Fibroblast of skin of scalp (primary cell): ENCODE measurements around the gene PDE4A.
"Not testable (repeated sequence)": the region's sequence is repeated elsewhere in the genome, so short reads cannot be mapped to it uniquely, and the experiment has no call there.

Experiments
- DNase-seq: peaks from one replicate; pipeline ENCODE4 v3.0.0-alpha.2; 2013

PDE4A gene

DNA sequence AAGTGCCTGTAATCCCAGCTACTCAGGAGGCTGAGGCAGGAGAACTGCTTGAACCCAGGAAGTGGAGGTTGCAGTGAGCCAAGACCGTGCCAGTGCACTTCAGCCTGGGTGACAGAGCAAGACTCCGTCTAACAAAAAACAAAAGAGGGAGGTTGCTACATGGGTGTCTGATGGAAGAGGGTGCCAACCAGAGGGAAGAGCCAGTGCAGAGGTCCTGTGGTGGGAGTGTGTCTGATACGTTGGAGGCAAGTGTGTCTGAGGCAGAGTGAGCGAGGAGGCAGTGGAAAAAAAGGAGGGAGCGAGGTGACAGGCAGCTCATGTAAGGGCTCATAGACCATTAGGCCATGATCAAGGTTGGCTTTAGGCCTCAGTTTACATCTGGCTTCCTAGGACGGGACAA is 6.8 kb downstream of the PDE4A start:
- DNase-seq = no peak

DNA sequence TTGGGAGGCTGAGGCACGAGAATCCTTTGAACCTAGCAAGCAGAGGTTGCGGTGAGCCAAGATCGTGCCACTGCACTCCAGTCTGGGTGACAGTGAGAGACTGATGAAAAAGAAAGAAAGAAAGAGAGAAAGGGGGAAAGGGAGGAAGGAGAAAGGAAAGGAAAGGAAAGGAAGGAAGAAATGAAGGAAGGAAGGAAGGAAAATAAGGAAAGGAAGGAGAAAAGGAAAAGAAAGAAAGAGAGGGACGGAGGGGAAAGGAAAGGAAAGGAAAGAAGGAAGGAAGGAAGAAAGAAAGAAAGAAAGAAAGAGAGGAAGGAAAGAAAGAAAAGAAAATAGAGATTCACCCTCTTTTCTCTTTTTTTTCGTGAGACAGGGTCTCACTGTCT is 8.7 kb downstream of the PDE4A start:
- no peak for DNase-seq

DNA sequence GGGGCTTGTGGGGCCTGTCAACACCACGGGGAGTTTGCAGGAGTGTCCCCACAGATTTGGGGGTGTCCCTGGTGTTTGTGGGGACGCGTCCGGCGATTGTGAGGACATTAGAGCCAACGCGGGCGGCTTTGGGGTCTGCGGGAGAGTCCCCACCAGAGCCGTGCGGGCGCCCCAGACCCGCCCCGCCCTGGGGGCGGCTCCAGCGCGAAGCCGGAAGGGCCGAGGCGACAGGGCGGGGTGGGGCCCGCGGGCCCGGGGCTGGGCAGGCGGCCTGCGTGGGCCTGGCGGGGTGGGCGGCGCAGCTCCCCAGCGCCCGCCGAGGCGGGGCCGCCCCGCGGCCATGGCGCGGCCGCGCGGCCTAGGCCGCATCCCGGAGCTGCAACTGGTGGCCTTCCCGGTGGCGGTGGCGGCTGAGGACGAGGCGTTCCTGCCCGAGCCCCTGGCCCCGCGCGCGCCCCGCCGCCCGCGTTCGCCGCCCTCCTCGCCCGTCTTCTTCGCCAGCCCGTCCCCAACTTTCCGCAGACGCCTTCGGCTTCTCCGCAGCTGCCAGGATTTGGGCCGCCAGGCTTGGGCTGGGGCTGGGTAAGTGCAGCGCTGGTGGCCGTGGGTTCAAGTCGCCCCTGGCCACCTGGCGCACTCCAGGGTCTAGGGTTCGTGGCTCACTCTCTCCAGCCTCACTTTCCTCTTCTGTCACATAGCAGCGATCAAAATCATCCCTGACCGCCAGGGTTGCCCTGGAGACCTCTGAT is 10.3 kb downstream of the PDE4A start:
- peak; percentile 45 for DNase-seq

DNA sequence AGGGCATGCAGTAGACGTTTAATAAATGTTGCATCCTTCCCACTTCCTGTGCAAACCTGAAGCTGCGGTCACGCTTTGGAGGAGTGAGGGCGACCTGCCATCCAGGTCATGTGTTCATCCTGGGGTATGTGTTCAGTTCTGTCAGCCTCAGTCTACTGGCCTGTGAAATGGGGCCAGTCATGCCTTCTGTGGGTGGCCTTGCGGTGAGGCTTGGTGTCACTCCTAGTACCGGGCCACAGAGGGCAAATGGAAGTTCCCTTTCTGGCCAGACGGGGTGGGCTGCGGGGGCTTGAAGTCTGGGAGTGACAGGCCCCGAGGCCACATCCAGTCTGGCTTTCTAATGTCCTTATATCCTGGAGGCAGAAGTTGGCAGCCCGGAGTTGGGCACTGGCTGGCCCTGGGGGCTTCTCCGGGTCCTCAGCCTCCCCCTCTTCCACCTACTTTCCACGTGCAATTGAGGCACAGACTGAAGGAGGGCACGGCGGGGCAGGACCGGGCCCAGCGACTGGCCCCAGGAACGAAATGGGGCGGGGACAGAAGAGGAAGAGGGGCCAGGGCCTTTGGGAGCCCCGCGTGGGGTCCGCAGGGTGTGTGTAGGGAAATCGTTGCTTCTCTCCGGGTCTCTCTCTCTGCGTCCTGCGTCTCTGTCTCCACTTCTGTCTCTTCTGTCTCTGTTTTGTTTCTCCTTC is 11.1 kb downstream of the PDE4A start:
- no peak for DNase-seq

DNA sequence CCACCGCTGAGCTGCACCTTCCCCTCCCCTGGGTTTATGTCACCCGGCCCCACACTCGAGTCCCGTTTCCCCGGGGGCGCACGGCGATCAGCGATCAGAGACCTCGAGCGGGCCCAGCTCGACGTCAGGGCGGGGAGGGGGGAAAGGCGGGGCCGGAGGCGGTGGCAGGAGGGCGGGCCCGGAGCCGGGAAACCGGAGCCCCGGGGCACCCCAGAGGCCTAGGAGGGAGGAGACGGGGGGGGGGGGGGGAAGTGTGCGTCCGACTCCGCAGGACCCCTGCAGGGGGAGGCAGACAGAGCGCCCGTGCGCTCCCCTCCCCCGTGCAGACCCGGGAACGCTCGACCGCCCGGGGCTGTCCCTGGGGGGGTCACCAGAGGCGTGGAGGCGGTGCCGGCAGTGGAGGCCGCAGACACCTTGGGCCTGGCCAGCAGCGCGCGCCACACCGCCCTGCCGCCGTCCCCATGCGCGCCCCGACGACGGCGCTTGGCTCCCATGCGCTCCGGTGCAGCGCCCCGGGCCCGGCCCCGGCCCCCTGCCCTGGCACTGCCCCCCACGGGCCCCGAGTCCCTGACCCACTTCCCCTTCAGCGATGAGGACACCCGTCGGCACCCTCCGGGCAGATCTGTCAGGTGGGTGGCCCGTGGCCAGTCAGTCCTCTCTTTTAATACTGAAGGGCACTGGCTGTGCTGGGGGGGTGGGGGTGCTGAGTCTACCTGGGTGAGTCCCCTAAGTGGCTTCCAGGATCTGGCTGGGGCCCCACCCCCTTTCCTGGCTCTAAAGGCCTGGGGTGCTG is 11.8 kb downstream of the PDE4A start:
- DNase-seq = peak; percentile 33

- no peak for DNase-seq
Observed at GRCh38 chr19:10432736-10433130, 12.4 kb downstream of the PDE4A start.

- DNase-seq = no peak
Observed at GRCh38 chr19:10433131-10433536, 12.8 kb downstream of the PDE4A start.

- no peak for DNase-seq
Observed at GRCh38 chr19:10439588-10439987, 19.2 kb downstream of the PDE4A start.

- DNase-seq = no peak
Observed at GRCh38 chr19:10442698-10443097, 22.4 kb downstream of the PDE4A start.

DNA sequence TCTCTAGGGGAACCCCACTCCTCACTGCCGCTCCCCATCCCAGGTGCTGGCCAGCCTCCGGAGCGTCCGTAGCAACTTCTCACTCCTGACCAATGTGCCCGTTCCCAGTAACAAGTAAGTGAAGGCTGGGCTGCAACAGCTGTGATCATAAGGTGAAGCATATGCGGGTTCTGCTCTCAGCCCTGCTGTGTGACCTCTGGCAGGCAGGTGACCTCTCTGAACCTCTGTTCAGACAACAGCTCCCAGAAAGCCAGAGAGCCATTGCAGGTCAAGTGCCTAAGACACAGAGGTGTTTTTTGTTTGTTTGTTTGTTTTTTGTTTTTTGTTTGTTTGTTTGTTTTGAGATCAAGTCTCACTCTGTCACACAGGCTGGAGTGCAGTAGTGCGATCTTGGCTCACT is 28.7 kb downstream of the PDE4A start:
- DNase-seq = no peak

GRCh38 chr19:10450191-10450852 is 30.0 kb downstream of the PDE4A start:
- DNase-seq = no peak

GRCh38 chr19:10450853-10451609 is 30.7 kb downstream of the PDE4A start:
- DNase-seq = no peak

DNA sequence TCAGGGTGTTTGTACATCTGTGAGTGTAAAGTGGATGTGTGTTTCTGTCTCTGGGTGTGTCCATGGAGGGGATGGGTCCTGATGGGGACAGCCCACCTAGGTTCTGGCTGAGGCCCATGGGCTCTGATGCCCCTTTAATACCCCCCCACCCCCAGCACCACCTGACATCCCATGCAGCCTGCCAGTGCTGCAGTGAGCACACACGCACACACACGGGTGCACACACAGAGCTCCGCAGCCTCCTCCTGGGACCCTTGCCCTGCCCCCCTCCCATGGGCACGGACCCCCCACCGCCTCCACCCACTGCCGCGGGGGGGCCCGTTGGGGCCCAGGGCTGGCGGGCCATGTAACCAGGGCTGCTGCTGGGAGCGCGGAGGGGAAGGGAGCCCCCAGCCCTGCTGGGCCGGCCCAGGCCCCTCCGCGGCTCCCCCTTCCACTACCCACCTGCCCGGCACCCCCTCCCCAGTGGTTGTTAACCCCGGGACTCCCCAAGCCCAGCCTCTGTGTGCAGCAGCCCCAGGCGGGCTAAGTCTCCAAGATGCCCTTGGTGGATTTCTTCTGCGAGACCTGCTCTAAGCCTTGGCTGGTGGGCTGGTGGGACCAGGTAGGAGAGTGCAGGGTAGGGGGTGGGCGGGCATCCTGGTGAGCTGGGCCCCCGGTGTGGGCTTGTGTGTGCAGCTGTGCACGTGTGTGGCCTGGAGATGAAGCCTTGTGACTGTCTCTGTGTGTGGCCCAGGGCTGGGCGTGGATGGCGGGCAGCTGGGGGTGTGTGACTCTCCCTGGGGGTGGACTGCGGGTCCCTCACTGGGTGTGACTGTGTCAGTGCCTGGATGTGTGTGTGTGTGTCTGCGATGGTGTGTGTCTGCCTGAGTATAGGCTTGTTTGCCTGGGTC is 32.6 kb downstream of the PDE4A start:
- DNase-seq = peak; percentile 12

GRCh38 chr19:10453852-10454251 is 33.5 kb downstream of the PDE4A start:
- no peak for DNase-seq

DNA sequence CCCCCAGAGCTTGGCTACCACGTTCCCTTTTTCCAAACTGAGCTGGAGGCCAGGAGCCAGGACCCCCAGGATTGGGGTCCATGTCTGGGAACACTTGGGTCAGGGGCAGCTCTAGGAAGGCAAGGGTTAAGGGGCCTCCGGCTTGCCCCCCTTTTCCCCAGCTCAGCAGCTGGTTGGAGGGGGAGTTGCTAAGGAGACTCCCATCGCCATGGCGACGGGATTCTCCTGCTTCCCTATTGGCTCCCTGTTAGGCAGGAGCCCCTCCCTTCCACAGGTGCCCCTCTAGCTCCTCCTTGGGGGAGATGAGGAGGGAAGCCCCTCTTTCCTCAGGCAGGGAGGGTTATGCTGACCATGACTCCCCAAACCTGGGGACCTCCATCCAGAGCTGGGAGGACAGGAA is 33.9 kb downstream of the PDE4A start:
- no peak for DNase-seq

DNA sequence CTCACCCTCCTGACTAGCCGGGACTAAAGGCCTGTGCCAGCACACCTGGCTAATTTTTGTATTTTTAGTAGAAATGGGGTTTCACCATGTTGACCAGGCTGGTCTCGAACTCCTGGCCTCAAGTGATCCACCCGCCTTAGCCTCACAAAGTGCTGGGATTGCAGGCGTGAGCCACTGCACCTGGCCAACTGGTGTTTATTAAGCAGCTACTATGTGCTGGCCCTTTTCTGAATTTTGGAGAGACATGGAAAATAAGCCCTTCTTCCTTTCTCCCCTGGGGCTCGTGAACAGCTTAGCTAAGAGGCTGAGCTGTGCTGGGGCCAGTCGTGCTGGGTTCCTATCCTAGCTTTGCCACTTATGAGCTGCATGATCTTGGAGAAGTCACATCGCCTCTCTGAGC is 38.4 kb downstream of the PDE4A start:
- not testable (repeated sequence) for DNase-seq

DNA sequence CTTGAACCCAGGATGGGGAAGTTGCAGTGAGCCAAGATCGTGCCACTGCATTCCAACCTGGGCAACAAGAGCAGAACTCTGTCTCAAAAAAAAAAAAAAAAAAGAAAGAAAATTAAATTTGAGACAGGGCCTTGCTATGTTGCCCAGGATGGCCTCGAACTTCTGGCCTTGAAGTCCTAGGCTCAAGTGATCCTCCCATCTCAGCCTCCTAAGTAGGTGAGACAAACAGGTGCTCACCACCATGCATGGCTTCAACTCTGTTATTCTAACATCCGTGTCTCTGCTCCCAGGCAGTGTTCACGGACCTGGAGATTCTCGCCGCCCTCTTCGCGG is 40.3 kb downstream of the PDE4A start:
- DNase-seq = no peak

GRCh38 chr19:10461047-10461949 is 41.0 kb downstream of the PDE4A start:
- DNase-seq = peak; percentile 92

DNA sequence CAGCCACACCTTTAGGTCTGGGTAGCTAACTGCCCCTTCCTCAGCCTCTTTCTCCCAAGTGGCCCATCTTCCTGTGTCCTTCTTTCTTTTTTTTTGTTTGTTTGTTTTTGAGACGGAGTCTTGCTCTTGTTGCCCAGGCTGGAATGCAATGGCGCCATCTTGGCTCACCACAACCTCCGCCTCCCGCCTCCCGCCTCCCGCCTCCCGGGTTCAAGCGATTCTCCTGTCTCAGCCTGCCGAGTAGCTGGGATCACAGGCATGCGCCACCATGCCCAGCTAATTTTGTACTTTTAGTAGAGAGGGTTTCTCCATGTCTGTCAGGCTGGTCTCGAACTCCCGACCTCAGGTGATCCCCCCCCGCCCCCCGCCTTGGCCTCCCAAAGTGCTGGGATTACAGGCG is 41.7 kb downstream of the PDE4A start:
- DNase-seq = not testable (repeated sequence)

DNA sequence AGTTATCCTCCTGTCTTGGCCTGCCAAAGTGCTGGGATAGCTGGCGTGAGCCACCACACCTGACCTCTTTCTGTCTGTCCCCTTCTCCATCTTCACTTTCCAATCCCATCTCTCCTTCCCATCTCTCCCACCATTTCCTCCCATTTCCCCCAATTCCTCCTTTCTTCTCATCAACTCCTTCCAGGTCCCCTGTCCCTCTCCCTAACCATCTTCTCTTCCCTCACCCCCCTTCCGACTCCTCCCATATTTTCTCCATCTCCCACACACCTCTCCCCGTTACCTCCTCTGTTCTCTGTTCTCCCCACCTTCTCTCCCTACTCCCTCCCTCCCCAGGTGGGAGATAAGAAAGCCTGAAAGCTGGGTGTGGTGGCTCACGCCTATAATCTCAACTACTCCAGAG is 42.2 kb downstream of the PDE4A start:
- no peak for DNase-seq
